Prostate gland (tissue), 2 donors: ENCODE data around the gene CGNL1. TPM values are rescaled to one million over a fixed set of nuclear protein-coding genes. Genes with fewer than 3 reads are reported as not detected.

Source experiments
- DNase-seq: peaks from one replicate; pipeline ENCODE4 v3.0.0-alpha.2; 2019; ENCODE audit warnings: low spot score
- H3K27ac ChIP-seq, 2 donors: fragments of 200-600 bp; sonication (generic); 2 replicates each; pipeline ENCODE4 v1.5.1; 2017 to 2019
- H3K27me3 ChIP-seq: fragments of 200-600 bp; sonication (generic); replicated peaks from 2 replicates; pipeline ENCODE4 v1.5.1; 2019; ENCODE audit not compliant: insufficient read depth
- H3K36me3 ChIP-seq, 2 donors: fragments of 200-600 bp; sonication (generic); 1 replicate in 1 of 2; 2 replicates in 1 of 2; pipeline versions ENCODE4 v1.5.1 to v1.8.1; 2017 to 2019
- H3K4me1 ChIP-seq: fragments of 200-600 bp; sonication (generic); replicated peaks from 2 replicates; pipeline ENCODE4 v1.5.1; 2019
- H3K4me3 ChIP-seq, 2 donors: fragments of 200-600 bp; sonication (generic); 2 replicates each; pipeline ENCODE4 v1.5.1; 2017 to 2019
- H3K9me3 ChIP-seq: fragments of 200-600 bp; sonication (generic); 2 replicates; pipeline ENCODE4 v1.5.1; 2017
- CTCF ChIP-seq, 4 experiments: fragments of 200-600 bp in 2 of 4; fragments of 450-650 bp in 2 of 4; sonication (generic) in 2 of 4; IDR thresholded peaks; 1 replicate in 3 of 4; 2 replicates in 1 of 4; pipeline ENCODE4 v1.5.1; 2016 to 2019; ENCODE audit warnings: antibody characterized with exemption in 4 of 4, mild to moderate bottlenecking in 2 of 4, moderate library complexity in 2 of 4
- POLR2A ChIP-seq: fragments of 450-650 bp; IDR thresholded peaks from one replicate; pipeline ENCODE4 v1.6.1; 2016; ENCODE audit warnings: antibody characterized with exemption, mild to moderate bottlenecking
- POLR2AphosphoS5 ChIP-seq: sonication (generic); formaldehyde crosslinking; IDR thresholded peaks from one replicate; pipeline ENCODE4 v1.6.1; 2017; ENCODE audit warnings: antibody characterized with exemption
- WGBS: methylation state at CpG from one replicate; pipeline ENCODE4 v1.1.5; 2018; 5-methylcytosine and 5-hydroxymethylcytosine counted together
- intact Hi-C: fragments of 100-400 bp; cut with DNase I; formaldehyde crosslinking; loops from one replicate; pipeline ENCODE4 v1.14.2; 2022
- total RNA-seq, 2 donors: library from RNA; depleted of rRNA; stranded (reverse); fragments of >200 nt; gene quantifications; one replicate each; pipeline ENCODE4 v1.1.0, GENCODE V29; 2016

CGNL1 gene
- total RNA-seq, 2 donors from 2014 or later: 49.0 to 65.6 TPM

- TF ChIP-seq POLR2AphosphoS5 (no peak), POLR2A (no peak), CTCF (IDR thresholded peaks at IDR 0.05) (no peak)
- Histone ChIP-seq H3K27me3 (no peaks in the 10 kb centered on the region), H3K27ac (peak overlapping the region; percentile 72 to 95), H3K36me3 (no peaks in the 10 kb centered on the region), H3K4me3 (no peak overlapping the region), H3K9me3 (no peaks in the 10 kb centered on the region), H3K4me1 (peaks cover 11% of the 10 kb centered on the region)
- intact Hi-C loops: no loop called here
- no peak for DNase-seq
- WGBS: 58% methylated on average over 1 of the region's 1 CpG
These were observed 6.7 kb downstream of the CGNL1 start for GRCh38 chr15:57382969-57383368.

GRCh38 chr15:57384024-57384423 lies 7.7 kb downstream of the CGNL1 start:
- TF ChIP-seq CTCF (IDR thresholded peaks at IDR 0.05) (no peak), POLR2AphosphoS5 (no peak)
- H3K36me3 ChIP-seq: no peaks in the 10 kb centered on the region
- no peaks in the 10 kb centered on the region for H3K9me3 ChIP-seq
- H3K4me3 ChIP-seq: no peak overlapping the region
- DNase-seq: no peak
- H3K4me1 ChIP-seq: peaks cover 16% of the 10 kb centered on the region
- intact Hi-C loops: no loop called here
- H3K27me3 ChIP-seq: no peaks in the 10 kb centered on the region
- H3K27ac ChIP-seq: peak overlapping the region in 1 of 2 donors; percentile 38
- WGBS: 58% methylated on average over 2 of the region's 2 CpGs

- intact Hi-C loops: no loop called here
- Histone ChIP-seq H3K9me3 (no peaks in the 10 kb centered on the region), H3K36me3 (no peaks in the 10 kb centered on the region), H3K27me3 (no peaks in the 10 kb centered on the region), H3K27ac (no peak overlapping the region), H3K4me1 (peaks cover 13% of the 10 kb centered on the region), H3K4me3 (no peak overlapping the region)
- TF ChIP-seq CTCF (IDR thresholded peaks at IDR 0.05) (no peak), POLR2A (no peak), POLR2AphosphoS5 (no peak)
- 50% methylated on average over 2 of the region's 2 CpGs for whole genome bisulfite sequencing
- DNase-seq: no peak
These were observed 8.5 kb downstream of the CGNL1 start for GRCh38 chr15:57384816-57385215.

GRCh38 chr15:57385923-57386390 lies 9.7 kb downstream of the CGNL1 start:
- intact Hi-C loops: no loop called here
- Histone ChIP-seq H3K27me3 (no peaks in the 10 kb centered on the region), H3K9me3 (no peaks in the 10 kb centered on the region), H3K4me3 (no peak overlapping the region), H3K27ac (no peak overlapping the region), H3K36me3 (no peaks in the 10 kb centered on the region), H3K4me1 (peaks cover 13% of the 10 kb centered on the region)
- 73% methylated on average over 7 of the region's 7 CpGs for WGBS
- no peak for DNase-seq
- TF ChIP-seq CTCF (IDR thresholded peaks at IDR 0.05) (no peak), POLR2AphosphoS5 (no peak), POLR2A (no peak)

GRCh38 chr15:57386976-57387375 lies 10.7 kb downstream of the CGNL1 start:
- Histone ChIP-seq H3K4me1 (peaks cover 13% of the 10 kb centered on the region), H3K27me3 (no peaks in the 10 kb centered on the region), H3K36me3 (no peaks in the 10 kb centered on the region), H3K4me3 (no peak overlapping the region), H3K27ac (peak overlapping the region in 1 of 2 donors; percentile 63), H3K9me3 (no peaks in the 10 kb centered on the region)
- no peak for TF ChIP-seq CTCF (IDR thresholded peaks at IDR 0.05)
- no peak for TF ChIP-seq POLR2A
- TF ChIP-seq POLR2AphosphoS5: no peak
- intact Hi-C loops: no loop called here
- DNase-seq: no peak
- WGBS: 57% methylated on average over 4 of the region's 4 CpGs
